HUES6 (cell line): ENCODE results near the gene ST3GAL3.

Source experiments
- H3K27ac ChIP-seq: 2 replicates; pipeline ENCODE4 v1.7.0; 2013; ENCODE audit warnings: low read depth, mild to moderate bottlenecking, low read length, inconsistent platforms
- H3K27me3 ChIP-seq: 2 replicates; pipeline ENCODE4 v1.6.1; 2013; ENCODE audit warnings: low read length; ENCODE audit not compliant: control insufficient read depth, insufficient read depth
- H3K36me3 ChIP-seq: 2 replicates; pipeline ENCODE4 v1.6.1; 2013; ENCODE audit warnings: low read length; ENCODE audit not compliant: control insufficient read depth, insufficient read depth
- H3K4me1 ChIP-seq: 2 replicates; pipeline ENCODE4 v1.6.1; 2013; ENCODE audit warnings: low read length; ENCODE audit not compliant: control insufficient read depth, insufficient read depth
- H3K4me3 ChIP-seq: 2 replicates; pipeline ENCODE4 v1.5.1; 2013; ENCODE audit warnings: low read depth, low read length
- H3K9ac ChIP-seq: one replicate; pipeline ENCODE4 v1.6.1; 2013; ENCODE audit warnings: mild to moderate bottlenecking, low read length
- H3K9me3 ChIP-seq: 2 replicates; pipeline ENCODE4 v1.6.1; 2013; ENCODE audit warnings: low read depth, low read length; ENCODE audit not compliant: control insufficient read depth, insufficient read depth

ST3GAL3 gene

GRCh38 chr1:43883321-43883720, 176.0 kb downstream of the ST3GAL3 start:
- no peak overlapping the region for H3K27ac ChIP-seq
- peaks cover 33% of the 10 kb centered on the region for H3K4me1 ChIP-seq
- no peaks in the 10 kb centered on the region for H3K36me3 ChIP-seq
- H3K9me3 ChIP-seq: no peaks in the 10 kb centered on the region
- H3K27me3 ChIP-seq: no peaks in the 10 kb centered on the region
- H3K4me3 ChIP-seq: no peak overlapping the region
- H3K9ac ChIP-seq: no peak overlapping the region

GRCh38 chr1:43885279-43885801, 178.0 kb downstream of the ST3GAL3 start:
- Histone ChIP-seq H3K4me1 (peaks cover 32% of the 10 kb centered on the region), H3K9me3 (no peaks in the 10 kb centered on the region)

GRCh38 chr1:43887748-43888147, 180.4 kb downstream of the ST3GAL3 start:
- Histone ChIP-seq H3K36me3 (no peaks in the 10 kb centered on the region), H3K9me3 (no peaks in the 10 kb centered on the region), H3K4me3 (no peak overlapping the region), H3K9ac (no peak overlapping the region), H3K27ac (no peak overlapping the region), H3K4me1 (peaks cover 25% of the 10 kb centered on the region), H3K27me3 (no peaks in the 10 kb centered on the region)

More at GRCh38 chr1:43885279-43885801, 178.0 kb downstream of the ST3GAL3 start:
- Histone ChIP-seq H3K27ac (no peak overlapping the region), H3K4me3 (no peak overlapping the region), H3K9ac (no peak overlapping the region), H3K36me3 (no peaks in the 10 kb centered on the region), H3K27me3 (no peaks in the 10 kb centered on the region)

GRCh38 chr1:43890815-43891214, 183.5 kb downstream of the ST3GAL3 start:
- Histone ChIP-seq H3K4me3 (no peak overlapping the region), H3K36me3 (no peaks in the 10 kb centered on the region), H3K27me3 (no peaks in the 10 kb centered on the region), H3K27ac (no peak overlapping the region), H3K9me3 (no peaks in the 10 kb centered on the region), H3K9ac (no peak overlapping the region), H3K4me1 (peaks cover 15% of the 10 kb centered on the region)

GRCh38 chr1:43893006-43893405, 185.7 kb downstream of the ST3GAL3 start:
- Histone ChIP-seq H3K36me3 (0 out of 2 replicates have a peak, but pooled peaks cover under 1% of the 10 kb centered on the region), H3K27ac (no peak overlapping the region), H3K4me3 (no peak overlapping the region), H3K4me1 (peaks cover 5% of the 10 kb centered on the region), H3K9me3 (no peaks in the 10 kb centered on the region), H3K9ac (no peak overlapping the region), H3K27me3 (no peaks in the 10 kb centered on the region)

GRCh38 chr1:43898981-43899380, 191.6 kb downstream of the ST3GAL3 start:
- no peaks in the 10 kb centered on the region for H3K27me3 ChIP-seq
- no peaks in the 10 kb centered on the region for H3K9me3 ChIP-seq
- no peaks in the 10 kb centered on the region for H3K4me1 ChIP-seq
- H3K4me3 ChIP-seq: no peak overlapping the region
- H3K36me3 ChIP-seq: peaks cover 5% of the 10 kb centered on the region; the same call in 1 of the 2 replicates
- H3K9ac ChIP-seq: no peak overlapping the region
- H3K27ac ChIP-seq: no peak overlapping the region

- no peaks in the 10 kb centered on the region for H3K4me1 ChIP-seq
- no peak overlapping the region for H3K4me3 ChIP-seq
- H3K27ac ChIP-seq: no peak overlapping the region
- peaks cover 5% of the 10 kb centered on the region; the same call in 1 of the 2 replicates for H3K36me3 ChIP-seq
- no peaks in the 10 kb centered on the region for H3K9me3 ChIP-seq
- H3K9ac ChIP-seq: no peak overlapping the region
- no peaks in the 10 kb centered on the region for H3K27me3 ChIP-seq
Measured at GRCh38 chr1:43900386-43900785, 193.1 kb downstream of the ST3GAL3 start.

GRCh38 chr1:43901196-43901961, 194.0 kb downstream of the ST3GAL3 start:
- no peak overlapping the region for H3K9ac ChIP-seq
- H3K9me3 ChIP-seq: no peaks in the 10 kb centered on the region
- no peak overlapping the region for H3K27ac ChIP-seq
- no peaks in the 10 kb centered on the region for H3K27me3 ChIP-seq
- peaks cover 5% of the 10 kb centered on the region; the same call in 1 of the 2 replicates for H3K36me3 ChIP-seq
- no peaks in the 10 kb centered on the region for H3K4me1 ChIP-seq
- no peak overlapping the region for H3K4me3 ChIP-seq

- Histone ChIP-seq H3K36me3 (peaks cover 5% of the 10 kb centered on the region; the same call in 1 of the 2 replicates), H3K9ac (no peak overlapping the region), H3K9me3 (no peaks in the 10 kb centered on the region), H3K27ac (no peak overlapping the region), H3K27me3 (no peaks in the 10 kb centered on the region), H3K4me3 (no peak overlapping the region), H3K4me1 (no peaks in the 10 kb centered on the region)
Measured at GRCh38 chr1:43902058-43902831, 194.9 kb downstream of the ST3GAL3 start.

- no peak overlapping the region for H3K27ac ChIP-seq
- no peaks in the 10 kb centered on the region for H3K36me3 ChIP-seq
- H3K9ac ChIP-seq: no peak overlapping the region
- no peaks in the 10 kb centered on the region for H3K27me3 ChIP-seq
- H3K4me1 ChIP-seq: no peaks in the 10 kb centered on the region
- H3K9me3 ChIP-seq: no peaks in the 10 kb centered on the region
- no peak overlapping the region for H3K4me3 ChIP-seq
Measured at GRCh38 chr1:43904660-43905551, 197.6 kb downstream of the ST3GAL3 start.
